ENCODE data around the gene ALPG.

DNA sequence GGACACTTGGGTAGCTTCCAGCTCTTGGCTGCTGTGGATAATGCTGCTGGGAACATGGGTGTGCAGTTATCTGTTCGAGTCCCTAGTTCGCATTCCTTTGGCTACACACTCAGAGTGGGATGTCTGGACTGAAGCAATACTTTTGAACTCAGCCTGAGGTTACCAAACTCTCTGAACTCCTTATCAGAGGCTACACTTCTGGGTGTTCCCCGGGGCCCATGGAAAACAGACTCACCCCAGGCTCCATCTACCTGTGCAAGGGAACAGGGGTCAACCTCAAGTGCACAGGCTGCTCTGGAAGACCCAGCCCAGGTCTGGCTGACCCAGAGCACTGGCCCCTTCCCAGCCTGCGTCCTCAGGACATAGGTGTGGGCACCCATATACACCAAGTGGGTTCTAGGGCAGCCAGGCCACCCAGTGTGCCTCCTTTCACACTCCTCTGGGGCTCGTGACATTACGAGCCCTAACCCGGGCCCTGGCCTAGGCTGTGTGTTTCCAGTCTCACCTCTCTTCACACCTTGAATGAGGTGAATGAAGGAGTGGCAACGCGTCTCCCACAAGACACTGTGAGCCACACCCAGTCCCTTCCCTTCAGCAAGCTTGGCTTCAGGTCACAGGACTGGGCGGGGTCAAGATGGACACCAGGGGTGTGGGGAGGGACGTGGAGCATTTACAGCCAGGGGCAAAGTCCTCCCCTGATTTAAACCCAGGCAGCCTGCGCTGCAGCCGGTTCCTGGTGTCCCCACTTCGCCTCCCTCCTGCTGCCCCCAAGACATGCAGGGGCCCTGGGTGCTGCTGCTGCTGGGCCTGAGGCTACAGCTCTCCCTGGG lies 49.0 kb downstream of the ALPG start, which contains the start of gene ALPI:
- TF ChIP-seq, protein P1, sequence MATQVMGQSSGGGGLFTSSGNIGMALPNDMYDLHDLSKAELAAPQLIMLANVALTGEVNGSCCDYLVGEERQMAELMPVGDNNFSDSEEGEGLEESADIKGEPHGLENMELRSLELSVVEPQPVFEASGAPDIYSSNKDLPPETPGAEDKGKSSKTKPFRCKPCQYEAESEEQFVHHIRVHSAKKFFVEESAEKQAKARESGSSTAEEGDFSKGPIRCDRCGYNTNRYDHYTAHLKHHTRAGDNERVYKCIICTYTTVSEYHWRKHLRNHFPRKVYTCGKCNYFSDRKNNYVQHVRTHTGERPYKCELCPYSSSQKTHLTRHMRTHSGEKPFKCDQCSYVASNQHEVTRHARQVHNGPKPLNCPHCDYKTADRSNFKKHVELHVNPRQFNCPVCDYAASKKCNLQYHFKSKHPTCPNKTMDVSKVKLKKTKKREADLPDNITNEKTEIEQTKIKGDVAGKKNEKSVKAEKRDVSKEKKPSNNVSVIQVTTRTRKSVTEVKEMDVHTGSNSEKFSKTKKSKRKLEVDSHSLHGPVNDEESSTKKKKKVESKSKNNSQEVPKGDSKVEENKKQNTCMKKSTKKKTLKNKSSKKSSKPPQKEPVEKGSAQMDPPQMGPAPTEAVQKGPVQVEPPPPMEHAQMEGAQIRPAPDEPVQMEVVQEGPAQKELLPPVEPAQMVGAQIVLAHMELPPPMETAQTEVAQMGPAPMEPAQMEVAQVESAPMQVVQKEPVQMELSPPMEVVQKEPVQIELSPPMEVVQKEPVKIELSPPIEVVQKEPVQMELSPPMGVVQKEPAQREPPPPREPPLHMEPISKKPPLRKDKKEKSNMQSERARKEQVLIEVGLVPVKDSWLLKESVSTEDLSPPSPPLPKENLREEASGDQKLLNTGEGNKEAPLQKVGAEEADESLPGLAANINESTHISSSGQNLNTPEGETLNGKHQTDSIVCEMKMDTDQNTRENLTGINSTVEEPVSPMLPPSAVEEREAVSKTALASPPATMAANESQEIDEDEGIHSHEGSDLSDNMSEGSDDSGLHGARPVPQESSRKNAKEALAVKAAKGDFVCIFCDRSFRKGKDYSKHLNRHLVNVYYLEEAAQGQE (IDR thresholded peaks at IDR 0.05), result no peak
- TF ChIP-seq, protein P2, sequence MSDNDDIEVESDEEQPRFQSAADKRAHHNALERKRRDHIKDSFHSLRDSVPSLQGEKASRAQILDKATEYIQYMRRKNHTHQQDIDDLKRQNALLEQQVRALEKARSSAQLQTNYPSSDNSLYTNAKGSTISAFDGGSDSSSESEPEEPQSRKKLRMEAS (IDR thresholded peaks at IDR 0.05), result no peak
- TF ChIP-seq, protein P3, sequence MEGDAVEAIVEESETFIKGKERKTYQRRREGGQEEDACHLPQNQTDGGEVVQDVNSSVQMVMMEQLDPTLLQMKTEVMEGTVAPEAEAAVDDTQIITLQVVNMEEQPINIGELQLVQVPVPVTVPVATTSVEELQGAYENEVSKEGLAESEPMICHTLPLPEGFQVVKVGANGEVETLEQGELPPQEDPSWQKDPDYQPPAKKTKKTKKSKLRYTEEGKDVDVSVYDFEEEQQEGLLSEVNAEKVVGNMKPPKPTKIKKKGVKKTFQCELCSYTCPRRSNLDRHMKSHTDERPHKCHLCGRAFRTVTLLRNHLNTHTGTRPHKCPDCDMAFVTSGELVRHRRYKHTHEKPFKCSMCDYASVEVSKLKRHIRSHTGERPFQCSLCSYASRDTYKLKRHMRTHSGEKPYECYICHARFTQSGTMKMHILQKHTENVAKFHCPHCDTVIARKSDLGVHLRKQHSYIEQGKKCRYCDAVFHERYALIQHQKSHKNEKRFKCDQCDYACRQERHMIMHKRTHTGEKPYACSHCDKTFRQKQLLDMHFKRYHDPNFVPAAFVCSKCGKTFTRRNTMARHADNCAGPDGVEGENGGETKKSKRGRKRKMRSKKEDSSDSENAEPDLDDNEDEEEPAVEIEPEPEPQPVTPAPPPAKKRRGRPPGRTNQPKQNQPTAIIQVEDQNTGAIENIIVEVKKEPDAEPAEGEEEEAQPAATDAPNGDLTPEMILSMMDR (IDR thresholded peaks at IDR 0.05; ENCODE audit: low read depth, low read length, missing input control), result no peak
- TF ChIP-seq, protein P4, sequence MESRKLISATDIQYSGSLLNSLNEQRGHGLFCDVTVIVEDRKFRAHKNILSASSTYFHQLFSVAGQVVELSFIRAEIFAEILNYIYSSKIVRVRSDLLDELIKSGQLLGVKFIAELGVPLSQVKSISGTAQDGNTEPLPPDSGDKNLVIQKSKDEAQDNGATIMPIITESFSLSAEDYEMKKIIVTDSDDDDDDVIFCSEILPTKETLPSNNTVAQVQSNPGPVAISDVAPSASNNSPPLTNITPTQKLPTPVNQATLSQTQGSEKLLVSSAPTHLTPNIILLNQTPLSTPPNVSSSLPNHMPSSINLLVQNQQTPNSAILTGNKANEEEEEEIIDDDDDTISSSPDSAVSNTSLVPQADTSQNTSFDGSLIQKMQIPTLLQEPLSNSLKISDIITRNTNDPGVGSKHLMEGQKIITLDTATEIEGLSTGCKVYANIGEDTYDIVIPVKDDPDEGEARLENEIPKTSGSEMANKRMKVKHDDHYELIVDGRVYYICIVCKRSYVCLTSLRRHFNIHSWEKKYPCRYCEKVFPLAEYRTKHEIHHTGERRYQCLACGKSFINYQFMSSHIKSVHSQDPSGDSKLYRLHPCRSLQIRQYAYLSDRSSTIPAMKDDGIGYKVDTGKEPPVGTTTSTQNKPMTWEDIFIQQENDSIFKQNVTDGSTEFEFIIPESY (IDR thresholded peaks at IDR 0.05), result no peak
- no peak for TF ChIP-seq RXRA (IDR thresholded peaks at IDR 0.05)
- TF ChIP-seq, protein P5, sequence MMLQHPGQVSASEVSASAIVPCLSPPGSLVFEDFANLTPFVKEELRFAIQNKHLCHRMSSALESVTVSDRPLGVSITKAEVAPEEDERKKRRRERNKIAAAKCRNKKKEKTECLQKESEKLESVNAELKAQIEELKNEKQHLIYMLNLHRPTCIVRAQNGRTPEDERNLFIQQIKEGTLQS (IDR thresholded peaks at IDR 0.05), result no peak
- no peak for TF ChIP-seq JUND (IDR thresholded peaks at IDR 0.05)
- no peak for TF ChIP-seq HNF4A (conservative IDR thresholded peaks at IDR 0.05)
- TF ChIP-seq FOXA1 (IDR thresholded peaks at IDR 0.05), result no peak
- no peak for TF ChIP-seq SP1 (IDR thresholded peaks at IDR 0.05)
- no peak for TF ChIP-seq YY1 (IDR thresholded peaks at IDR 0.05)

Measured in liver (tissue), 3 donors.